PC-9 (cell line): Measurements from ENCODE around the gene PCDH9. TPM values are rescaled to one million over a fixed set of nuclear protein-coding genes. Genes with fewer than 3 reads are reported as not detected.

Experiments used
- BruUV-seq: library from RNA; stranded (reverse); fragments of 400-500 nt; replicated peaks from 2 replicates; lab custom pipeline; 2021; lab: Mats Ljungman, UMichigan
- CTCF ChIA-PET: fragments of 300-600 bp; sonication (Branson Sonifier 250); formaldehyde crosslinking; loops from one replicate; lab custom pipeline; 2022; ENCODE audit warnings: antibody characterized with exemption; lab: Charles Lee
- POLR2A ChIA-PET: fragments of 300-600 bp; sonication (Branson Sonifier 250); formaldehyde crosslinking; loops from one replicate; lab custom pipeline; 2022; ENCODE audit warnings: antibody characterized with exemption; ENCODE audit not compliant: unreplicated experiment; lab: Charles Lee
- DNase-seq, 2 experiments: peaks; one replicate each; pipeline versions ENCODE4 v3.0.0 to v3.0.0-alpha.2; 2015 to 2022; ENCODE audit warnings: mixed read lengths in 1 of 2
- H2AFZ ChIP-seq: fragments of 200-600 bp; sonication (generic); 2 replicates; pipeline ENCODE4 v1.8.1; 2017; ENCODE audit warnings: antibody characterized with exemption
- H3F3A ChIP-seq: fragments of 200-600 bp; sonication (generic); 2 replicates; pipeline ENCODE4 v1.8.1; 2017; ENCODE audit warnings: antibody characterized with exemption, mild to moderate bottlenecking, low read depth; ENCODE audit not compliant: insufficient read depth
- H3K27ac ChIP-seq: fragments of 200-600 bp; sonication (generic); 2 replicates; pipeline ENCODE4 v1.6.1; 2016; ENCODE audit warnings: mixed run types
- H3K27me3 ChIP-seq: fragments of 200-600 bp; sonication (generic); 2 replicates; pipeline ENCODE4 v1.6.1; 2016; ENCODE audit warnings: low read depth, mixed run types; ENCODE audit not compliant: insufficient read depth
- H3K36me3 ChIP-seq: fragments of 200-600 bp; sonication (generic); 2 replicates; pipeline ENCODE4 v1.6.1; 2016; ENCODE audit warnings: low read depth, mixed run types
- H3K4me1 ChIP-seq: fragments of 200-600 bp; sonication (generic); replicated peaks from 2 replicates; pipeline ENCODE4 v1.6.1; 2016; ENCODE audit warnings: mixed run types; ENCODE audit not compliant: insufficient read depth
- H3K4me2 ChIP-seq: fragments of 200-600 bp; sonication (generic); 2 replicates; pipeline ENCODE4 v1.6.1; 2017; ENCODE audit warnings: mixed run types
- H3K4me3 ChIP-seq: fragments of 200-600 bp; sonication (generic); 2 replicates; pipeline ENCODE4 v1.6.1; 2016; ENCODE audit warnings: mixed run types
- H3K79me2 ChIP-seq: fragments of 200-600 bp; sonication (generic); 2 replicates; pipeline ENCODE4 v1.6.1; 2017; ENCODE audit warnings: low read depth, mixed run types
- H3K9me2 ChIP-seq: fragments of 200-600 bp; sonication (generic); 2 replicates; pipeline ENCODE4 v1.8.1; 2017; ENCODE audit warnings: mild to moderate bottlenecking; ENCODE audit not compliant: insufficient read depth
- H3K9me3 ChIP-seq: fragments of 200-600 bp; sonication (generic); 2 replicates; pipeline ENCODE4 v1.8.1; 2016; ENCODE audit warnings: low read depth; ENCODE audit not compliant: insufficient read depth
- H4K20me1 ChIP-seq: fragments of 200-600 bp; sonication (generic); 2 replicates; pipeline ENCODE4 v1.8.1; 2017; ENCODE audit not compliant: insufficient read depth
- CTCF ChIP-seq: fragments of 200-600 bp; sonication (generic); conservative IDR thresholded peaks from 2 replicates; pipeline ENCODE4 v1.6.1; 2017; ENCODE audit warnings: mixed run types, antibody characterized with exemption, mild to moderate bottlenecking, moderate library complexity
- EZH2 ChIP-seq: fragments of 200-600 bp; sonication (generic); IDR thresholded peaks from 2 replicates; pipeline ENCODE4 v1.8.0; 2017; ENCODE audit warnings: antibody characterized with exemption, low read depth
- intact Hi-C: fragments of 100-400 bp; cut with micrococcal nuclease; formaldehyde crosslinking; loops from one replicate; pipeline ENCODE4 v1.10.0; 2022; ENCODE audit not compliant: unreplicated experiment
- total RNA-seq: library from RNA; stranded (reverse); gene quantifications from 2 replicates; pipeline ENCODE4 v1.2.3, GENCODE V29; 2021

PCDH9 gene
- total RNA-seq, 1 experiment from 2014 or later, result 0.37 TPM

- no peak overlapping the region for H3K27ac ChIP-seq
- POLR2A ChIA-PET, result no interaction called here
- no peaks in the 10 kb centered on the region for H3K27me3 ChIP-seq
- no peaks in the 10 kb centered on the region for H3K79me2 ChIP-seq
- no peaks in the 10 kb centered on the region for H3K9me3 ChIP-seq
- no peak overlapping the region for H3K4me3 ChIP-seq
- H3K4me2 ChIP-seq, result no peak overlapping the region
- CTCF ChIA-PET, result no interaction called here
- no peak for TF ChIP-seq CTCF
- TF ChIP-seq EZH2, result no peak
- no peaks in the 10 kb centered on the region for H3K9me2 ChIP-seq
- no TSS peak for BruUV-seq
- no peaks in the 10 kb centered on the region for H3F3A ChIP-seq
- H3K4me1 ChIP-seq, result no peaks in the 10 kb centered on the region
- intact Hi-C loops, result no loop called here
- H4K20me1 ChIP-seq, result no peaks in the 10 kb centered on the region
- no peak overlapping the region for H2AFZ ChIP-seq
- no peak for DNase-seq
- no peaks in the 10 kb centered on the region for H3K36me3 ChIP-seq
Observed at GRCh38 chr13:66826398-66826797, 403.7 kb downstream of the PCDH9 start.

DNA sequence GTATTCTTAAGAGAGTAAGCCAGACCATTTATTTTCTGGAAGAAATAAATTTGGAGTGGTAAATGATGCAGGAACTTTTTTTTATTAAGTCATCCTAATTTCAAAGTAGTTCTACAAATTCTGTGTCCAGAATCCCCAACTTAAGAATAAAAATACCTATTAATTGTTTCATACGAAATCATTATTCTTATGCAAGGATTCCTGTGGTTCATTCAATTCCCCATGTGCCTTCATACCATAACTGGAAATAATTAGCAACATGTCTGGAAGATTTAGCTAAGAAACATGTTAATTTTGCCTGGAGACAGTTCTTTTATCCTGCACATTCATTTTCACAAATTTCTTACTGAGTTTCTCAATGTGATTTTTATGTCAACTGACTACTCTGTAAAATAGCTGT lies 408.6 kb downstream of the PCDH9 start:
- Histone ChIP-seq H3K79me2 (no peaks in the 10 kb centered on the region), H3K27me3 (no peaks in the 10 kb centered on the region), H3K4me3 (no peak overlapping the region), H3K27ac (no peak overlapping the region), H3F3A (no peaks in the 10 kb centered on the region), H3K4me2 (no peak overlapping the region), H4K20me1 (no peaks in the 10 kb centered on the region), H3K9me2 (no peaks in the 10 kb centered on the region), H2AFZ (no peak overlapping the region), H3K36me3 (no peaks in the 10 kb centered on the region), H3K9me3 (no peaks in the 10 kb centered on the region), H3K4me1 (no peaks in the 10 kb centered on the region)
- CTCF ChIA-PET, result no interaction called here
- no TSS peak for BruUV-seq
- no peak for DNase-seq
- POLR2A ChIA-PET, result no interaction called here
- intact Hi-C loops, result no loop called here
- no peak for TF ChIP-seq EZH2
- no peak for TF ChIP-seq CTCF

DNA sequence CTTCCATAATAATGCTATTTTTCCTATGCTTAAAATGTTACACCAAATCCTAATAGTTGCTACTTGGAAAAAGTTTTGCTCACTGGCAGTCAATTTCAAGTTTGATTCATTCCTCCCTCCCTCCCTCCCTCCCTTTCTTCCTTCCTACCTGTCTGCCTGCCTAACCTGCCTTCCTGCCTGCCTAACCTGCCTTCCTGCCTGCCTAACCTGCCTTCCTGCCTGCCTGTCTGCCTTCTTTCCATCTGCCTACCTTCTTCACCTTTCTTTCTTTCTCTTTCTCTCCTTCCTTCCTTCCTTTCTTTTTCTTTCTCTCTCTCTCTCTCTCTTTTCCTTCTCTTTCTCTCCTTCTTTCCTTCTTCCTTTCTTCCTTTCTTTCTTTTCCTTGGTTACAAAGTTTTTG lies 418.7 kb downstream of the PCDH9 start:
- Histone ChIP-seq H3K9me2 (no peaks in the 10 kb centered on the region), H3K4me3 (no peak overlapping the region), H3F3A (no peaks in the 10 kb centered on the region), H2AFZ (no peak overlapping the region), H3K9me3 (no peaks in the 10 kb centered on the region), H3K4me2 (no peak overlapping the region), H3K36me3 (no peaks in the 10 kb centered on the region), H3K27me3 (no peaks in the 10 kb centered on the region), H3K4me1 (no peaks in the 10 kb centered on the region), H3K79me2 (no peaks in the 10 kb centered on the region), H4K20me1 (no peaks in the 10 kb centered on the region), H3K27ac (no peak overlapping the region)
- BruUV-seq, result no TSS peak
- ChIA-PET POLR2A (no interaction called here), CTCF (no interaction called here)
- TF ChIP-seq CTCF (no peak), EZH2 (no peak)
- no peak for DNase-seq
- intact Hi-C loops, result no loop called here
